OCI-LY7 (cell line): Measurements from ENCODE around the gene BTBD7. TPM values are rescaled to one million over a fixed set of nuclear protein-coding genes. Genes with fewer than 3 reads are reported as not detected.

Experiments used
- BruUV-seq: library from RNA; stranded (reverse); fragments of 400-500 nt; replicated peaks from 2 replicates; lab custom pipeline; 2021; lab: Mats Ljungman, UMichigan
- CTCF ChIA-PET: fragments of 300-600 bp; sonication (Branson Sonifier 250); formaldehyde crosslinking; loops from one replicate; lab custom pipeline; 2022; ENCODE audit warnings: antibody characterized with exemption; ENCODE audit not compliant: unreplicated experiment; lab: Charles Lee
- POLR2A ChIA-PET: fragments of 300-600 bp; sonication (Branson Sonifier 250); formaldehyde crosslinking; loops from one replicate; lab custom pipeline; 2022; ENCODE audit warnings: antibody characterized with exemption; lab: Charles Lee
- DNase-seq: peaks from one replicate; pipeline ENCODE4 v3.0.0-alpha.2; 2015; ENCODE audit warnings: low spot score
- H2AFZ ChIP-seq: fragments of 200-600 bp; sonication (generic), shearing (Covaris generic); 2 replicates; pipeline ENCODE4 v1.6.1; 2014; ENCODE audit warnings: mild to moderate bottlenecking, antibody characterized with exemption, low read length, moderate library complexity
- H3K27ac ChIP-seq: fragments of 200-600 bp; sonication (generic); 2 replicates; pipeline ENCODE4 v1.5.1; 2014; ENCODE audit warnings: mixed run types, low read depth, mild to moderate bottlenecking, moderate library complexity, low read length, inconsistent platforms; ENCODE audit not compliant: poor library complexity, severe bottlenecking
- H3K36me3 ChIP-seq: fragments of 200-600 bp; sonication (generic); 2 replicates; pipeline ENCODE4 v1.6.1; 2014; ENCODE audit warnings: mild to moderate bottlenecking, antibody characterized with exemption, low read length, moderate library complexity, mixed read lengths; ENCODE audit not compliant: insufficient read depth
- H3K4me1 ChIP-seq: fragments of 200-600 bp; sonication (generic); 2 replicates; pipeline ENCODE4 v1.5.1; 2014; ENCODE audit warnings: mild to moderate bottlenecking, low read length; ENCODE audit not compliant: insufficient read depth, poor library complexity, severe bottlenecking
- H3K4me2 ChIP-seq: fragments of 200-600 bp; sonication (generic); 2 replicates; pipeline ENCODE4 v1.6.1; 2014; ENCODE audit warnings: mild to moderate bottlenecking, low read length
- H3K4me3 ChIP-seq: fragments of 200-600 bp; sonication (generic); 2 replicates; pipeline ENCODE4 v1.5.1; 2014; ENCODE audit warnings: mild to moderate bottlenecking, low read depth, low read length; ENCODE audit not compliant: poor library complexity, severe bottlenecking
- H3K79me2 ChIP-seq: fragments of 200-600 bp; sonication (generic); 2 replicates; pipeline ENCODE4 v1.6.1; 2016; ENCODE audit warnings: low read depth, mild to moderate bottlenecking, low read length, moderate library complexity, mixed read lengths; ENCODE audit not compliant: insufficient read depth
- H3K9me2 ChIP-seq: fragments of 200-600 bp; sonication (generic); 2 replicates; pipeline ENCODE4 v1.6.1; 2016; ENCODE audit warnings: mild to moderate bottlenecking, low read length, mixed read lengths; ENCODE audit not compliant: insufficient read depth
- H3K9me3 ChIP-seq: fragments of 200-600 bp; sonication (generic); 2 replicates; pipeline ENCODE4 v1.6.1; 2014; ENCODE audit warnings: mild to moderate bottlenecking, mixed run types, low read length, mixed read lengths
- H4K20me1 ChIP-seq: fragments of 200-600 bp; sonication (generic); 2 replicates; pipeline ENCODE4 v1.6.1; 2014; ENCODE audit warnings: mild to moderate bottlenecking, antibody characterized with exemption, low read length, moderate library complexity, mixed read lengths; ENCODE audit not compliant: insufficient read depth
- EZH2phosphoT487 ChIP-seq: fragments of 200-600 bp; sonication (generic); IDR thresholded peaks from 2 replicates; pipeline ENCODE4 v1.6.1; 2018; ENCODE audit warnings: low read depth, borderline replicate concordance, mild to moderate bottlenecking, mixed run types, antibody characterized with exemption, low read length, moderate library complexity, mixed read lengths
- intact Hi-C: fragments of 100-400 bp; cut with micrococcal nuclease; formaldehyde crosslinking; loops from one replicate; pipeline ENCODE4 v1.10.0; 2022; ENCODE audit not compliant: unreplicated experiment
- total RNA-seq, 2 experiments: library from RNA; depleted of rRNA in 1 of 2; stranded (reverse); fragments of >200 nt in 1 of 2; shearing (Covaris generic) in 1 of 2; gene quantifications; 2 replicates each; pipeline ENCODE4 v1.2.3, GENCODE V29; 2014 to 2022
- TF ChIP-seq, protein P1 (sequence below): fragments of 200-600 bp; sonication (generic); conservative IDR thresholded peaks from 2 replicates; pipeline ENCODE4 v1.5.1; 2014; ENCODE audit warnings: mild to moderate bottlenecking, antibody characterized with exemption, low read length, moderate library complexity, mixed read lengths

BTBD7 gene
- total RNA-seq, 2 experiments from 2014 or later = 9.7 to 19.6 TPM

DNA sequence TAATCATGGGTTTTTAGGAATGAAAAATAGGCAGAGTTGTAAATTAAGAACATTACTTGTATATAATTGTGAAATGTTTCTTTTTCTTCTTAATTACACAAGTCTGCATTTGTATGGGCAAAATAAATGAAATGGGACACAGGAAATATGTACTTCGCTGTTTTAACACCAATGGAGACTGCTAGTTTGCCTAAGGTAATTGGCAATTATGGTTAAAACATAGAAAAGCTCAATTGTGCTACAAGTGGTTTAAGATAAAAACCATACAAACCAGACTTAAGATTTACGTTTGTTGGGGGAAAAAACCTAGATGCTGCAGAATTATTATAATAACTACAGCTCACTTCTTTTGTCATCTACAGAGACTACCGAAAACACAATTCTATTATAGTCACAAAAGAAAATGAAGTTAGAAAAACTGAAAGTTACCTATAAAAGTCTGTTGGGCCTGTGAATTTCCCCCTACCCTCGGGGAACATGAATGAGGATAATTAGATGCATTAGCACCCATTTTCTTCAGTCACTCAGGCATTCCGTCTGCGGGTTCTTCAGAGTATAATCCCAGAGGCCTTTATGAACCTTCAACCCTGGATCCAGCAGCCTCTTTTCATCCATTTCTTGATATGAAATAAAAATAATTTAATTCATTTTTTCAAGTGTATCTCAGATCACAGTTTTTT is 37.2 kb downstream of the BTBD7 start:
- no peak for DNase-seq
- Histone ChIP-seq H2AFZ (no peak overlapping the region), H3K27ac (no peak overlapping the region), H4K20me1 (0 out of 2 replicates have a peak, but pooled peaks cover 3% of the 10 kb centered on the region), H3K36me3 (peaks cover 12% of the 10 kb centered on the region; the same call in 1 of the 2 replicates), H3K79me2 (no peaks in the 10 kb centered on the region), H3K9me3 (no peaks in the 10 kb centered on the region), H3K9me2 (no peaks in the 10 kb centered on the region), H3K4me2 (no peak overlapping the region), H3K4me3 (no peak overlapping the region), H3K4me1 (no peaks in the 10 kb centered on the region)
- CTCF ChIA-PET = no interaction called here
- intact Hi-C loops = no loop called here
- no peak for TF ChIP-seq EZH2phosphoT487
- TF ChIP-seq, protein P1, sequence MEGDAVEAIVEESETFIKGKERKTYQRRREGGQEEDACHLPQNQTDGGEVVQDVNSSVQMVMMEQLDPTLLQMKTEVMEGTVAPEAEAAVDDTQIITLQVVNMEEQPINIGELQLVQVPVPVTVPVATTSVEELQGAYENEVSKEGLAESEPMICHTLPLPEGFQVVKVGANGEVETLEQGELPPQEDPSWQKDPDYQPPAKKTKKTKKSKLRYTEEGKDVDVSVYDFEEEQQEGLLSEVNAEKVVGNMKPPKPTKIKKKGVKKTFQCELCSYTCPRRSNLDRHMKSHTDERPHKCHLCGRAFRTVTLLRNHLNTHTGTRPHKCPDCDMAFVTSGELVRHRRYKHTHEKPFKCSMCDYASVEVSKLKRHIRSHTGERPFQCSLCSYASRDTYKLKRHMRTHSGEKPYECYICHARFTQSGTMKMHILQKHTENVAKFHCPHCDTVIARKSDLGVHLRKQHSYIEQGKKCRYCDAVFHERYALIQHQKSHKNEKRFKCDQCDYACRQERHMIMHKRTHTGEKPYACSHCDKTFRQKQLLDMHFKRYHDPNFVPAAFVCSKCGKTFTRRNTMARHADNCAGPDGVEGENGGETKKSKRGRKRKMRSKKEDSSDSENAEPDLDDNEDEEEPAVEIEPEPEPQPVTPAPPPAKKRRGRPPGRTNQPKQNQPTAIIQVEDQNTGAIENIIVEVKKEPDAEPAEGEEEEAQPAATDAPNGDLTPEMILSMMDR = no peak
- POLR2A ChIA-PET = interaction anchor here (0.6 to 1.0 kb wide), 6 partner anchors 22 to 273 kb away, joined by 3 to 4 read pairs (median 3); no protein-coding TSS in a partner anchor
- BruUV-seq = no TSS peak

DNA sequence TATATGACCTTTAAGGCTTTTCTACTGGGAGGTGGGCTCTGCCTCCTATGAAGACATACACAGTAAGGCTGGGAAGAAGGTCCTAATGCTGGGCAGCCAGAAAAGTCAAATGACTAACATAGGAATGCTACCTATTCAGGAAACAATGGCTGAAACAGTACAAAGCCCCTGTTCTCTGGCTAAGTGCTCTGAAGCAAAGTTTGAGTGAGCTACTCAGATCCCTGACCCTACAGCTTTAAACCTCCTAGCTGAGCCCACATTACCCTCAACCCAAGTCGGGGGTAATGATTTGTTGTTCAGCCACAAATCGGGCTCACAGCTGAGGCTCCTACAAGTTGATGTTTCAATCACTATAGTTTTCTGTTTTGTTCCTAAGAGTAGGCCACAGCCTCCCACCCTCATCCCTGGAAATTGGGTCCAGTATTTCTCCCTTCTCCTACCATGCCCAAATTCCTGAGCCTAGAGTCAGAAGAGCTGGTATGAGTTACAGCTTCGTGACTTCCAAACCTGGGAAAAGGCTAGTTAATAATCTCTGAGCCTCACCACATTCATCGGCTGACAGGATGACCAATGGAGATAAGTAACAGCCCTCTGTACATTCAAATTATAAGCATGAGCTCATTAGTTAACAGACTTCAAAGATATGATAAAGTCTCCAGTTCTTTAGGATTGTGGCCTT is 46.5 kb downstream of the BTBD7 start:
- POLR2A ChIA-PET = interaction anchor here (0.6 kb wide), 2 partner anchors 10 to 75 kb away, joined by 3 to 4 read pairs; no protein-coding TSS in a partner anchor
- no peak for DNase-seq
- Histone ChIP-seq H3K79me2 (no peaks in the 10 kb centered on the region), H3K4me1 (no peaks in the 10 kb centered on the region), H3K27ac (no peak overlapping the region), H3K9me3 (no peaks in the 10 kb centered on the region), H2AFZ (no peak overlapping the region), H3K4me3 (no peak overlapping the region), H3K9me2 (no peaks in the 10 kb centered on the region), H3K36me3 (peaks cover 15% of the 10 kb centered on the region), H3K4me2 (no peak overlapping the region), H4K20me1 (no peaks in the 10 kb centered on the region)
- BruUV-seq = no TSS peak
- CTCF ChIA-PET = no interaction called here
- intact Hi-C loops = no loop called here
- TF ChIP-seq, protein P1 = no peak
- no peak for TF ChIP-seq EZH2phosphoT487

DNA sequence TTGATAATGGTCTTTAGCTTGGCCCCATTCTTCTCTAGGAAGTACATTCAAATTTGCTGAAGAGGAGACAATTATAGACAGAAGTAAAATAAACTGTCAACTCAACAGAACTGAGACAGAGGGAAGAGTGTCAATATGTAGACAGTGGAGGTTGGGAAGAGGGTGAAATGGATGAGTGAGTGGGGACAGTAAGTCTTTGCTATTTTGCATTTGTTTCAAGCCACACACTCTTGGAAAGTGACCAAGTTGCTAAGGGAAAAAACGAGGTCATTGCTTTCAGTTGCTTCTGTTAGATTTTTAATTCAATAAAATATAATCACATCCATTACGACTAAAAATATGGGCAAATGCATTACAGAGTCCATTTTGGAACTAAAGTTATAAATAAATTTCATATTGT is 47.8 kb downstream of the BTBD7 start:
- ChIA-PET POLR2A (no interaction called here), CTCF (no interaction called here)
- no peak overlapping the region for H2AFZ ChIP-seq
- no peak overlapping the region for H3K4me2 ChIP-seq
- no peaks in the 10 kb centered on the region for H4K20me1 ChIP-seq
- peaks cover 15% of the 10 kb centered on the region for H3K36me3 ChIP-seq
- no TSS peak for BruUV-seq
- no peak overlapping the region for H3K27ac ChIP-seq
- H3K4me3 ChIP-seq = no peak overlapping the region
- no peak for TF ChIP-seq EZH2phosphoT487
- TF ChIP-seq, protein P1 = no peak
- H3K9me2 ChIP-seq = no peaks in the 10 kb centered on the region
- H3K4me1 ChIP-seq = no peaks in the 10 kb centered on the region
- no peak for DNase-seq
- H3K9me3 ChIP-seq = no peaks in the 10 kb centered on the region
- intact Hi-C loops = no loop called here
- no peaks in the 10 kb centered on the region for H3K79me2 ChIP-seq
